Endothelial cell of umbilical vein (primary cell): ENCODE data around the gene UFD1. TPM values are rescaled to one million over a fixed set of nuclear protein-coding genes. Genes with fewer than 3 reads are reported as not detected.

ENCODE experiments used
- BruUV-seq: library from RNA; stranded (reverse); fragments of 400-500 nt; replicated peaks from 2 replicates; lab custom pipeline; 2021; lab: Mats Ljungman, UMichigan
- CTCF ChIA-PET: fragments of 300-600, 350-600 bp; sonication (Branson Sonifier 250); formaldehyde crosslinking; loops from one replicate; lab custom pipeline; 2021; ENCODE audit warnings: antibody characterized with exemption, inconsistent platforms; lab: Charles Lee
- POLR2A ChIA-PET: fragments of 300-600, 350-600 bp; sonication (Branson Sonifier 250); formaldehyde crosslinking; loops from one replicate; lab custom pipeline; 2021; ENCODE audit warnings: antibody characterized with exemption, inconsistent platforms; lab: Charles Lee
- DNase-seq: peaks from one replicate; pipeline ENCODE4 v3.0.0-alpha.2; 2011; ENCODE audit warnings: low read depth, low spot score
- FAIRE-seq: peaks from 2 replicates; lab custom pipeline; 2011; peaks lifted over from hg19 to GRCh38; lab: Jason Lieb, UNC
- H2AFZ ChIP-seq: 2 replicates; pipeline ENCODE4 v1.6.0; 2012; ENCODE audit warnings: low read depth, low read length, control low read depth, inconsistent platforms
- H3K27ac ChIP-seq: 2 replicates; pipeline ENCODE4 v1.5.1; 2011; ENCODE audit warnings: low read depth, mild to moderate bottlenecking, control low read depth, low read length, moderate library complexity; ENCODE audit not compliant: insufficient read depth
- H3K27me3 ChIP-seq, 2 experiments: 2 replicates each; pipeline versions ENCODE4 v1.6.0 to v1.6.1; 2011; ENCODE audit warnings: low read length in 2 of 2, mixed read lengths in 1 of 2; ENCODE audit not compliant: control insufficient read depth in 2 of 2, insufficient read depth in 2 of 2
- H3K36me3 ChIP-seq, 2 experiments: 2 replicates in 1 of 2; 3 replicates in 1 of 2; pipeline ENCODE4 v1.5.1; 2011; ENCODE audit warnings: low read length in 2 of 2, mild to moderate bottlenecking in 1 of 2, moderate library complexity in 1 of 2; ENCODE audit not compliant: control insufficient read depth in 2 of 2, insufficient read depth in 2 of 2; ENCODE audit errors: extremely low read depth in 1 of 2
- H3K4me1 ChIP-seq: 3 replicates; pipeline ENCODE4 v1.5.1; 2011; ENCODE audit warnings: mild to moderate bottlenecking, low read length; ENCODE audit not compliant: control insufficient read depth, insufficient read depth; ENCODE audit errors: extremely low read depth
- H3K4me2 ChIP-seq: 2 replicates; pipeline ENCODE4 v1.6.1; 2011; ENCODE audit warnings: low read length, control low read depth, mixed read lengths; ENCODE audit not compliant: insufficient read depth
- H3K4me3 ChIP-seq, 3 experiments: fragments of 200-600 bp in 1 of 3; sonication (generic), shearing (Covaris generic) in 1 of 3; replicated peaks in 1 of 3; 2 replicates each; pipeline ENCODE4 v1.5.1; 2011 to 2016; ENCODE audit warnings: control low read depth in 3 of 3, low read length in 3 of 3, mild to moderate bottlenecking in 2 of 3, inconsistent platforms in 1 of 3, low read depth in 1 of 3, moderate library complexity in 1 of 3; ENCODE audit not compliant: insufficient read depth in 1 of 3
- H3K79me2 ChIP-seq: 2 replicates; pipeline ENCODE4 v1.6.0; 2012; ENCODE audit warnings: low read length, inconsistent platforms; ENCODE audit not compliant: control insufficient read depth, insufficient read depth
- H3K9ac ChIP-seq: replicated peaks from 2 replicates; pipeline ENCODE3; 2011; ENCODE audit warnings: low read length, control low read depth; ENCODE audit not compliant: insufficient read depth; ENCODE audit errors: extremely low read depth
- H3K9me1 ChIP-seq: replicated peaks from 3 replicates; pipeline ENCODE4 v1.6.0; 2011; ENCODE audit warnings: mild to moderate bottlenecking, low read length; ENCODE audit not compliant: control insufficient read depth, insufficient read depth; ENCODE audit errors: extremely low read depth
- H3K9me3 ChIP-seq: replicated peaks from 2 replicates; pipeline ENCODE4 v1.5.1; 2012; ENCODE audit warnings: low read length, inconsistent platforms; ENCODE audit not compliant: control insufficient read depth, insufficient read depth
- H4K20me1 ChIP-seq: replicated peaks from 2 replicates; pipeline ENCODE3; 2011; ENCODE audit warnings: mild to moderate bottlenecking, low read length; ENCODE audit not compliant: control insufficient read depth, insufficient read depth; ENCODE audit errors: extremely low read depth
- EZH2 ChIP-seq: IDR thresholded peaks from 2 replicates; pipeline ENCODE4 v1.6.1; 2012; ENCODE audit warnings: borderline replicate concordance, low read depth, mild to moderate bottlenecking, moderate library complexity, low read length, inconsistent platforms; ENCODE audit not compliant: severe bottlenecking
- FOS ChIP-seq: IDR thresholded peaks from 2 replicates; pipeline ENCODE4 v1.6.1; 2011; ENCODE audit warnings: mild to moderate bottlenecking, low read length, moderate library complexity, borderline replicate concordance; ENCODE audit not compliant: insufficient read depth
- GATA2 ChIP-seq: IDR thresholded peaks from 2 replicates; pipeline ENCODE4 v1.7.0; 2011; ENCODE audit warnings: low read depth, mild to moderate bottlenecking, moderate library complexity, mixed read lengths, low read length; ENCODE audit not compliant: insufficient read length, insufficient read depth
- JUN ChIP-seq: IDR thresholded peaks from 2 replicates; pipeline ENCODE4 v1.6.1; 2011; ENCODE audit warnings: borderline replicate concordance, low read depth; ENCODE audit not compliant: insufficient read length, insufficient read depth
- MYC ChIP-seq: IDR thresholded peaks from one replicate; pipeline ENCODE4 v1.6.1; 2011; ENCODE audit warnings: mild to moderate bottlenecking, low read depth, low read length
- POLR2A ChIP-seq: IDR thresholded peaks from 2 replicates; pipeline ENCODE4 v1.6.1; 2012; ENCODE audit warnings: low read depth, mild to moderate bottlenecking, control low read depth, low read length
- POLR2AphosphoS5 ChIP-seq: IDR thresholded peaks from 2 replicates; pipeline ENCODE4 v1.6.1; 2012; ENCODE audit warnings: low read depth, mild to moderate bottlenecking, control low read depth, low read length, moderate library complexity; ENCODE audit not compliant: insufficient read depth
- dilution Hi-C: fragments of 300-500 bp; cut with MboI; formaldehyde crosslinking; loops from one replicate; pipeline ENCODE4 v1.15.0; 2019; ENCODE audit warnings: low sequenced_read_pairs; ENCODE audit not compliant: extremely low pct_ligation_motif_present
- intact Hi-C: fragments of 100-400 bp; cut with micrococcal nuclease; formaldehyde crosslinking; loops from one replicate; pipeline ENCODE4 v1.10.0; 2022
- polyA plus RNA-seq, 4 experiments: library from polyadenylated mRNA; depleted of rRNA in 3 of 4; stranded (reverse) in 3 of 4; unstranded in 1 of 4; fragments of >200 nt; gene quantifications; 2 replicates each; pipeline versions ENCODE4 v1.2.1 to v1.2.3, GENCODE V29; 2011 to 2012; ENCODE audit warnings: missing spikeins in 1 of 4
- total RNA-seq: library from RNA; stranded (reverse); gene quantifications from 2 replicates; pipeline ENCODE4 v1.2.3, GENCODE V29; 2021
- TF ChIP-seq, protein P1 (sequence below): IDR thresholded peaks from 2 replicates; pipeline ENCODE4 v1.6.1; 2011; ENCODE audit not compliant: insufficient read depth, insufficient read length
- TF ChIP-seq, protein P2 (sequence below), 2 donors: IDR thresholded peaks; 1 replicate in 1 of 2; 2 replicates in 1 of 2; pipeline ENCODE4 v1.5.1; 2011; ENCODE audit warnings: low read length in 2 of 2, mild to moderate bottlenecking in 2 of 2, moderate library complexity in 2 of 2, control low read depth in 1 of 2, inconsistent platforms in 1 of 2, low read depth in 1 of 2; ENCODE audit not compliant: insufficient read depth in 1 of 2; ENCODE audit errors: extremely low read depth in 1 of 2

Gene UFD1
- total and polyA plus RNA-seq, 2 donors (not counting 3 experiments of a cell fraction or from before 2014, with no cell fraction given) = 127 to 228 TPM

DNA sequence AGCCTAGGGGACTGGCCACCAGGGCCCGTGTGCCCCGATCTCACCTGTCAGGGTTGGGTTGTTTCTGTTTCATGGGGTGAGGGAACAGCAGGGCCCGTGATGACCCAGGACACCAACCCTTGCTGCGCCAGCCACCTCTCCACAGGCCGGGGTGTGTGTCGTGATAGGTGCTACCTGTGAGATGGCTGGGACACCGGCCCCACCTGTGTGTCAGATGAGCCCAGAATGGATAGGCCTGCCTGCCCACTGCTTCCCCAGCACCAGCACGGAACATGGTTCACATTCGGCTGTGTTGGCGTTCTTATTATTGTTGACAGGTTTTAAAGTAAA is 38.1 kb upstream of the UFD1 start:
- dilution Hi-C loops (no loop called here), intact Hi-C loops (no loop called here)
- H4K20me1 ChIP-seq = no peaks in the 10 kb centered on the region
- no peak overlapping the region for H3K9ac ChIP-seq
- H3K4me1 ChIP-seq = peaks cover 8% of the 10 kb centered on the region
- H3K36me3 ChIP-seq = peaks cover 0 to 2% of the 10 kb centered on the region in 2 experiments
- no TSS peak for BruUV-seq
- no peak overlapping the region for H3K4me3 ChIP-seq
- no peak overlapping the region for H2AFZ ChIP-seq
- ChIA-PET CTCF (interaction anchor here (2.1 kb wide), 1 partner anchor 113 kb away, joined by 16 read pairs; no protein-coding TSS in a partner anchor), POLR2A (no interaction called here)
- no peak overlapping the region for H3K27ac ChIP-seq
- FAIRE-seq = no peak
- no peaks in the 10 kb centered on the region for H3K27me3 ChIP-seq
- DNase-seq = no peak
- H3K79me2 ChIP-seq = peaks cover 8% of the 10 kb centered on the region
- no peaks in the 10 kb centered on the region for H3K9me1 ChIP-seq
- H3K4me2 ChIP-seq = no peak overlapping the region
- no peak for TF ChIP-seq MYC
- no peak for TF ChIP-seq GATA2
- TF ChIP-seq POLR2A = no peak
- TF ChIP-seq, protein P1, sequence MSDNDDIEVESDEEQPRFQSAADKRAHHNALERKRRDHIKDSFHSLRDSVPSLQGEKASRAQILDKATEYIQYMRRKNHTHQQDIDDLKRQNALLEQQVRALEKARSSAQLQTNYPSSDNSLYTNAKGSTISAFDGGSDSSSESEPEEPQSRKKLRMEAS = no peak
- no peak for TF ChIP-seq JUN
- no peak for TF ChIP-seq POLR2AphosphoS5
- no peak for TF ChIP-seq FOS
- TF ChIP-seq, protein P2, sequence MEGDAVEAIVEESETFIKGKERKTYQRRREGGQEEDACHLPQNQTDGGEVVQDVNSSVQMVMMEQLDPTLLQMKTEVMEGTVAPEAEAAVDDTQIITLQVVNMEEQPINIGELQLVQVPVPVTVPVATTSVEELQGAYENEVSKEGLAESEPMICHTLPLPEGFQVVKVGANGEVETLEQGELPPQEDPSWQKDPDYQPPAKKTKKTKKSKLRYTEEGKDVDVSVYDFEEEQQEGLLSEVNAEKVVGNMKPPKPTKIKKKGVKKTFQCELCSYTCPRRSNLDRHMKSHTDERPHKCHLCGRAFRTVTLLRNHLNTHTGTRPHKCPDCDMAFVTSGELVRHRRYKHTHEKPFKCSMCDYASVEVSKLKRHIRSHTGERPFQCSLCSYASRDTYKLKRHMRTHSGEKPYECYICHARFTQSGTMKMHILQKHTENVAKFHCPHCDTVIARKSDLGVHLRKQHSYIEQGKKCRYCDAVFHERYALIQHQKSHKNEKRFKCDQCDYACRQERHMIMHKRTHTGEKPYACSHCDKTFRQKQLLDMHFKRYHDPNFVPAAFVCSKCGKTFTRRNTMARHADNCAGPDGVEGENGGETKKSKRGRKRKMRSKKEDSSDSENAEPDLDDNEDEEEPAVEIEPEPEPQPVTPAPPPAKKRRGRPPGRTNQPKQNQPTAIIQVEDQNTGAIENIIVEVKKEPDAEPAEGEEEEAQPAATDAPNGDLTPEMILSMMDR (IDR thresholded peaks at IDR 0.05; ENCODE audit: extremely low read depth in 1 of 2, insufficient read depth in 1 of 2, low read depth in 1 of 2, low read length in 2 of 2) = no peak
- no peak for TF ChIP-seq EZH2
- H3K9me3 ChIP-seq = no peaks in the 10 kb centered on the region
